ENCODE measurements around the gene FARS2. TPM values are rescaled to one million over a fixed set of nuclear protein-coding genes. Genes with fewer than 3 reads are reported as not detected.

FARS2 gene
- total and polyA plus RNA-seq, 2 of the 13 experiments (the other 11 are each of a cell fraction or from before 2014, with no cell fraction given): 15.4 to 26.0 TPM

GRCh38 chr6:5540370-5540769, 279.1 kb downstream of the FARS2 start (continued):
- TF ChIP-seq SNAPC4 (CRISPR knock-in tag; IDR thresholded peaks at IDR 0.05): no peak
- TF ChIP-seq, protein P1, sequence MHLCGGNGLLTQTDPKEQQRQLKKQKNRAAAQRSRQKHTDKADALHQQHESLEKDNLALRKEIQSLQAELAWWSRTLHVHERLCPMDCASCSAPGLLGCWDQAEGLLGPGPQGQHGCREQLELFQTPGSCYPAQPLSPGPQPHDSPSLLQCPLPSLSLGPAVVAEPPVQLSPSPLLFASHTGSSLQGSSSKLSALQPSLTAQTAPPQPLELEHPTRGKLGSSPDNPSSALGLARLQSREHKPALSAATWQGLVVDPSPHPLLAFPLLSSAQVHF (CRISPR knock-in tag; IDR thresholded peaks at IDR 0.05): no peak
- no peak for TF ChIP-seq ZNF501 (CRISPR knock-in tag; IDR thresholded peaks at IDR 0.05)
- no peak for TF ChIP-seq ZNF296 (CRISPR knock-in tag; conservative IDR thresholded peaks at IDR 0.05)
- no peak for TF ChIP-seq FOXA1 (IDR thresholded peaks at IDR 0.05)
- TF ChIP-seq FOXA1 (CRISPR knock-in tag; IDR thresholded peaks at IDR 0.05): no peak
- TF ChIP-seq ZNF710 (CRISPR knock-in tag; IDR thresholded peaks at IDR 0.05; ENCODE audit: borderline replicate concordance): no peak
- TF ChIP-seq, protein P2, sequence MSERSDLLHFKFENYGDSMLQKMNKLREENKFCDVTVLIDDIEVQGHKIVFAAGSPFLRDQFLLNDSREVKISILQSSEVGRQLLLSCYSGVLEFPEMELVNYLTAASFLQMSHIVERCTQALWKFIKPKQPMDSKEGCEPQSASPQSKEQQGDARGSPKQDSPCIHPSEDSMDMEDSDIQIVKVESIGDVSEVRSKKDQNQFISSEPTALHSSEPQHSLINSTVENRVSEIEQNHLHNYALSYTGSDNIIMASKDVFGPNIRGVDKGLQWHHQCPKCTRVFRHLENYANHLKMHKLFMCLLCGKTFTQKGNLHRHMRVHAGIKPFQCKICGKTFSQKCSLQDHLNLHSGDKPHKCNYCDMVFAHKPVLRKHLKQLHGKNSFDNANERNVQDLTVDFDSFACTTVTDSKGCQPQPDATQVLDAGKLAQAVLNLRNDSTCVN (CRISPR knock-in tag; IDR thresholded peaks at IDR 0.05; ENCODE audit: borderline replicate concordance): no peak
- no peak for TF ChIP-seq MXD3 (CRISPR knock-in tag; IDR thresholded peaks at IDR 0.05)
- no peak for TF ChIP-seq MTF2 (CRISPR knock-in tag; IDR thresholded peaks at IDR 0.05; ENCODE audit: borderline replicate concordance)

All from HepG2 (cell line).